Small intestine (tissue), 7 donors: ENCODE results near the gene AVPR1A. TPM values are rescaled to one million over a fixed set of nuclear protein-coding genes. Genes with fewer than 3 reads are reported as not detected.

ENCODE experiments used
- DNase-seq, 2 donors: peaks; one replicate each; pipeline versions ENCODE4 v3.0.0 to v3.0.0-alpha.2; 2013
- FAIRE-seq: peaks from 2 replicates; lab custom pipeline; 2012; peaks lifted over from hg19 to GRCh38; lab: Jason Lieb, UNC
- H3K27ac ChIP-seq, 3 donors: one replicate each; pipeline ENCODE4 v1.5.1; 2013; ENCODE audit warnings: low read length in 2 of 3, mild to moderate bottlenecking in 2 of 3, control low read depth in 1 of 3, inconsistent platforms in 1 of 3, low read depth in 1 of 3, moderate library complexity in 1 of 3
- H3K27me3 ChIP-seq, 3 donors: one replicate each; pipeline ENCODE4 v1.6.1; 2013; ENCODE audit warnings: low read length in 3 of 3, inconsistent platforms in 1 of 3; ENCODE audit not compliant: control insufficient read depth in 3 of 3, insufficient read depth in 3 of 3
- H3K36me3 ChIP-seq, 3 donors: one replicate each; pipeline ENCODE4 v1.6.1; 2013; ENCODE audit warnings: low read length in 3 of 3, inconsistent platforms in 1 of 3, low read depth in 1 of 3, mild to moderate bottlenecking in 1 of 3, moderate library complexity in 1 of 3; ENCODE audit not compliant: control insufficient read depth in 3 of 3, insufficient read depth in 2 of 3
- H3K4me1 ChIP-seq, 3 donors: one replicate each; pipeline ENCODE4 v1.6.1; 2013; ENCODE audit warnings: low read length in 2 of 3, inconsistent platforms in 1 of 3, low read depth in 1 of 3, mild to moderate bottlenecking in 1 of 3, moderate library complexity in 1 of 3; ENCODE audit not compliant: control insufficient read depth in 3 of 3, insufficient read depth in 2 of 3
- H3K4me3 ChIP-seq, 3 donors: one replicate each; pipeline ENCODE4 v1.5.1; 2013; ENCODE audit warnings: low read length in 3 of 3, control low read depth in 1 of 3, inconsistent platforms in 1 of 3, low read depth in 1 of 3, mild to moderate bottlenecking in 1 of 3, moderate library complexity in 1 of 3
- H3K9me3 ChIP-seq, 2 donors: one replicate each; pipeline ENCODE4 v1.6.1; 2013; ENCODE audit warnings: low read depth in 1 of 2, low read length in 1 of 2; ENCODE audit not compliant: control insufficient read depth in 2 of 2, insufficient read depth in 1 of 2
- WGBS, 3 donors: extraction: QIAGEN DNeasy Blood & Tissue Kit; methylation state at CpG; one replicate each; pipeline ENCODE4 v1.1.7; 2013; 5-methylcytosine and 5-hydroxymethylcytosine counted together
- polyA plus RNA-seq, 4 donors: library from polyadenylated mRNA; stranded (reverse) in 3 of 4; unstranded in 1 of 4; fragments of 200-250 nt in 3 of 4; fragments of 120-200 nt in 1 of 4; gene quantifications; one replicate each; pipeline versions ENCODE4 v1.2.1 to v1.2.3, GENCODE V29; 2013
- donor health status: healthy with polysubstance abuse.
- donor health status: control.
- donor health status: control.
- donor health status: Bipolar disorder and iron deficiency.
- donor health status: healthy.

The AVPR1A gene
- polyA plus RNA-seq, 4 donors = 0.25 to 1.1 TPM; not detected in 2

DNA sequence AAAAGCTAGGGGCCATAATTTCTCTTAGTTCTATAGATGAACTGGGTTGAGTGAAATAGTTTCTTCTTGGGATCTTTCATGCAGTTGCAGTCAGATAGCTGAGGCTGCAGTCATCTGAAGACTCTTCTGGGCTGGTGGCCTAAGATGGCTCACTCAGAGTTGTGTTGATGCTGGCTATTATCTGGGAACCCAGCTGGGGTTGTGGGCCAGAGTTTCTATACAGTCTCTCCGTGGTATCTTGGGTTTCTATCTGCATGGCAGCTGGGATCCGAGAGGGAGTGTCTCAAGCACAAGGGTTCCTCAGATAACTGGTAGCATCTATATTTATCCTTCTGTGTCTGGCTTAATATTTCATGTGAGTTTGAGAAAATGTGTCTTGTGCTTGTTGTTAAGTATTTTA, 21.1 kb downstream of the AVPR1A start:
- FAIRE-seq (no peak), DNase-seq (no peak)
- Histone ChIP-seq H3K9me3 (no peaks in the 10 kb centered on the region), H3K27me3 (peaks cover 0 to 2% (median 0%) of the 10 kb centered on the region in 3 donors), H3K36me3 (no peaks in the 10 kb centered on the region), H3K27ac (no peak overlapping the region), H3K4me1 (no peaks in the 10 kb centered on the region), H3K4me3 (no peak overlapping the region)
- WGBS, 3 donors = 49 to 70% (median 56%) methylated on average over 2 of the region's 2 CpGs

DNA sequence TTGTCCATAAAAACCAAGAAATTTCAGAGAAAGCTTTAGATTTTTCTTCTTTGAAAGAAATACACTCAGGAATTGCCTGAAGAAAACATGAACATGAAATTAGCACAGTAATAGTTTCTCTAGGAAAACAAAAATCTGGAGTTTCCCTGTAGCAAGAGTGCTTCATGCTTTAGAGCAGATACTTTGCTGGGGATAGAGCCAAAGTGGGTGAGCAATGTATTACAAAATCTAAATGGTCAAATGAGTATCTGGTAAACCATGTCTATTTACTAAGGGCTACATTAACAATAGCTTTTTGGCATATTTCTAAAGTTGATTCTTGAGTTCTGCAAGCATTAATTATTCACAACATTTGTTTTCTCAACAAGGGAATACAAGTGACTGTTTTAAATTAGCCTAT, 26.2 kb downstream of the AVPR1A start:
- no peaks in the 10 kb centered on the region for H3K9me3 ChIP-seq
- peaks cover 0 to 5% (median 0%) of the 10 kb centered on the region in 3 donors for H3K27me3 ChIP-seq
- DNase-seq (no peak), FAIRE-seq (no peak)
- no peak overlapping the region for H3K4me3 ChIP-seq
- H3K4me1 ChIP-seq = no peaks in the 10 kb centered on the region
- H3K27ac ChIP-seq = no peak overlapping the region
- H3K36me3 ChIP-seq = no peaks in the 10 kb centered on the region

DNA sequence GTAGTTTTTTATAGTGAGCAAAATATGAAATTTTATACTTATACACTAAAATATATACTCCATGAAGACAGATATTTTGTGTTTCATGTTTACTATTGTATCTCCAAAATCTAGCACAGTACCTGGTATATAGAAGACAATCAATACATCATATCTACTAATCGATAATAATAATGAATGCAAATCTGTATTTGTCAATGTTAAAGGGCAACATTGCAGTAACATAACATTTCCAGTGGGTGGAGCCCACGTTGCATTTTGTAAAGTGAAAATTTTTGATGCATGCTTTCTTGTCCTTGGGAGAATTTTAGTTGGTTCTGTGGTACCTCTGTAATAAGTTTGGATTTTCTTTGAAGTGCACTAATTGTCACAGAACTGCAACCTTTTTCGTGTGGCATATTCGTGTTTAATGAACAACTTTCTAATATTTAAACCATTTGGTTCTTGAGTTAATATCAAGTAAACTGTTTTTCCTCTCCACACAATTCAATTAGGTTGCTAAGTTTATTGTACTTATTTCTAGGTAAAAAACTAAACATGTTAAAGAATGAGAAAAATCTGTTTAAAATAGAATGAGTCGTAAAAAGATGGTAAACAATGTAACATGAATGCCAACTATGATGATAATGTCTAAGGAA, 47.4 kb downstream of the AVPR1A start:
- peak; percentile 26 for FAIRE-seq
- H3K9me3 ChIP-seq = no peaks in the 10 kb centered on the region
- peak; percentile 33 to 42 for DNase-seq
- H3K27me3 ChIP-seq = peaks cover 0 to 3% (median 0%) of the 10 kb centered on the region in 3 donors
- no peak overlapping the region for H3K27ac ChIP-seq
- 8 to 10% (median 9%) methylated on average over 5 of the region's 5 CpGs for WGBS, 3 donors
- no peaks in the 10 kb centered on the region for H3K4me1 ChIP-seq
- no peaks in the 10 kb centered on the region for H3K36me3 ChIP-seq
- no peak overlapping the region for H3K4me3 ChIP-seq

- Histone ChIP-seq H3K27me3 (no peaks in the 10 kb centered on the region), H3K36me3 (no peaks in the 10 kb centered on the region), H3K4me1 (no peaks in the 10 kb centered on the region), H3K9me3 (no peaks in the 10 kb centered on the region), H3K4me3 (no peak overlapping the region), H3K27ac (no peak overlapping the region)
- WGBS, 3 donors = 78 to 88% (median 85%) methylated on average over 2 of the region's 2 CpGs
- DNase-seq (no peak), FAIRE-seq (no peak)
Observed at GRCh38 chr12:63101920-63102319, 49.1 kb downstream of the AVPR1A start.

DNA sequence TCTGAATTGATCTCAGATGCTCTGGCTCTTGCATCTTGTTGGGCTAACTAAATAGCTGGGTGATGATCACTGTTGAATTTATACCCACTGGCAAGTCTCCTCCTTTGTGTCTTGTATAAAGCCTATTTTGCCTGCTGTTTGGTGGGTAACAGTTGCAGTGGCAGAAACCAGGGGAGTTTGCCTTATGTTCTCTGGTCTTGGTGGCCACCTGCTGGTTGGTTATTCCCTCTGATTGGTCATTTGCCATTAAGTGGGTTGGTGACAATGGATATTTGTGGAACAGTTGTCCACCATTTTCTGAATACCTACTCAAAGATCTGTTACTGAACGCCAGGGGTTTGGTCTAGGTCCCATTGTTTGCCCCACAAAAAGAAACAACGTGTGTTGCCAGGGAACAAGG, 52.1 kb downstream of the AVPR1A start:
- no peak for FAIRE-seq
- no peaks in the 10 kb centered on the region for H3K27me3 ChIP-seq
- no peak overlapping the region for H3K4me3 ChIP-seq
- H3K36me3 ChIP-seq = no peaks in the 10 kb centered on the region
- no peaks in the 10 kb centered on the region for H3K9me3 ChIP-seq
- WGBS, 3 donors = 25 to 63% (median 30%) methylated on average over 2 of the region's 2 CpGs
- peaks cover 0 to 21% (median 0%) of the 10 kb centered on the region in 3 donors for H3K4me1 ChIP-seq
- DNase-seq = peak; percentile 43 to 48
- H3K27ac ChIP-seq = no peak overlapping the region

GRCh38 chr12:63095369-63095980, 55.5 kb downstream of the AVPR1A start:
- peak; percentile 56 to 64 for DNase-seq
- peaks cover 0 to 23% (median 0%) of the 10 kb centered on the region in 3 donors for H3K4me1 ChIP-seq
- H3K27ac ChIP-seq = peak overlapping the region in 1 of 3 donors; percentile 34
- WGBS, 3 donors = 21 to 65% (median 42%) methylated on average over 7 of the region's 7 CpGs
- no peak for FAIRE-seq
- no peaks in the 10 kb centered on the region for H3K9me3 ChIP-seq
- H3K36me3 ChIP-seq = no peaks in the 10 kb centered on the region
- no peaks in the 10 kb centered on the region for H3K27me3 ChIP-seq
- no peak overlapping the region for H3K4me3 ChIP-seq

DNA sequence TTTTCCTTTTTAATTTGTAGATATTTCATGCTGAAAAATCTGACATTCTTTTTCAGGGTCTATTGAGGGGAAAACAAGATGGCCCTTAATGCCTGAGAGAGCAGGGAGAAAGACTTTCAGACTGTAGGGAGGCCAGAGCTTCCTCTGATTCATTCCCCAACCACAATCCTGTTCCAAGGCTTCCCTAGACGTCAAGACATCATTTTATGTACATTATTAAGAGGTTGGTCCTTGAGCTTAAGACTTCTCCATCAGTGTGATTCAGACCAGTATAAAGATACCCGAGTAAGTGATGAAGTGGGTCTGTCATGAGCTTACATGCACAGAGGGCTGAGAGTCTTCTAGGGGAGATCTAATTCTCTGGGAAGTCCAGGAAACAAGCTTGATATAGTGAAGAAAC, 57.3 kb downstream of the AVPR1A start:
- no peak for FAIRE-seq
- WGBS, 3 donors = 61 to 79% (median 69%) methylated on average over 2 of the region's 2 CpGs
- DNase-seq = no peak
- no peak overlapping the region for H3K27ac ChIP-seq
- H3K4me3 ChIP-seq = no peak overlapping the region
- H3K4me1 ChIP-seq = peaks cover 0 to 23% (median 0%) of the 10 kb centered on the region in 3 donors
- H3K36me3 ChIP-seq = no peaks in the 10 kb centered on the region
- H3K27me3 ChIP-seq = no peaks in the 10 kb centered on the region
- peaks cover 0 to 6% of the 10 kb centered on the region in 2 donors for H3K9me3 ChIP-seq

GRCh38 chr12:63093084-63093483, 57.9 kb downstream of the AVPR1A start:
- DNase-seq (no peak), FAIRE-seq (no peak)
- H3K27ac ChIP-seq = no peak overlapping the region
- WGBS, 3 donors = 72 to 93% (median 92%) methylated on average over 2 of the region's 2 CpGs
- no peak overlapping the region for H3K4me3 ChIP-seq
- H3K9me3 ChIP-seq = peaks cover 0 to 6% of the 10 kb centered on the region in 2 donors
- peaks cover 0 to 23% (median 0%) of the 10 kb centered on the region in 3 donors for H3K4me1 ChIP-seq
- H3K36me3 ChIP-seq = no peaks in the 10 kb centered on the region
- no peaks in the 10 kb centered on the region for H3K27me3 ChIP-seq
